ENCODE data around the gene DPM2. TPM values are rescaled to one million over a fixed set of nuclear protein-coding genes. Genes with fewer than 3 reads are reported as not detected.

Gene DPM2
- total RNA-seq, 2 donors from 2014 or later: 18.8 to 26.0 TPM

- H3K4me3 ChIP-seq: no peak overlapping the region
- no peaks in the 10 kb centered on the region for H3K36me3 ChIP-seq
- no peaks in the 10 kb centered on the region for H3K27me3 ChIP-seq (replicated peaks; ENCODE audit: insufficient read depth)
- no peak overlapping the region for H3K27ac ChIP-seq
- peaks cover 21 to 46% of the 10 kb centered on the region in 2 donors for H3K4me1 ChIP-seq (ENCODE audit: control insufficient read depth in 1 of 2, low read depth in 2 of 2)
- no peak for DNase-seq (ENCODE audit: low spot score)
- no peak for TF ChIP-seq CTCF (IDR thresholded peaks at IDR 0.05)
- no peak for ATAC-seq (ENCODE audit: insufficient number of reproducible peaks, low FRiP score, low read depth)
- no peaks in the 10 kb centered on the region for H3K9me3 ChIP-seq
These were observed 16.9 kb downstream of the DPM2 start for GRCh38 chr9:127920794-127921193.

GRCh38 chr9:127919253-127919815 lies 18.3 kb downstream of the DPM2 start:
- no peaks in the 10 kb centered on the region for H3K9me3 ChIP-seq
- DNase-seq (ENCODE audit: low spot score) (peak; percentile 95), ATAC-seq (ENCODE audit: insufficient number of reproducible peaks, low FRiP score, low read depth) (peak; percentile 61)
- H3K4me1 ChIP-seq (ENCODE audit: control insufficient read depth in 1 of 2, low read depth in 2 of 2): peaks cover 27 to 61% of the 10 kb centered on the region in 2 donors
- TF ChIP-seq CTCF (IDR thresholded peaks at IDR 0.05): no peak
- H3K36me3 ChIP-seq: no peaks in the 10 kb centered on the region
- H3K27me3 ChIP-seq (replicated peaks; ENCODE audit: insufficient read depth): no peaks in the 10 kb centered on the region
- no peak overlapping the region for H3K4me3 ChIP-seq
- peak overlapping the region; percentile 52 to 62 for H3K27ac ChIP-seq

- Histone ChIP-seq H3K36me3 (no peaks in the 10 kb centered on the region), H3K9me3 (no peaks in the 10 kb centered on the region), H3K27ac (peak overlapping the region; percentile 52 to 62), H3K4me3 (no peak overlapping the region), H3K27me3 (replicated peaks; ENCODE audit: insufficient read depth) (no peaks in the 10 kb centered on the region), H3K4me1 (ENCODE audit: control insufficient read depth in 1 of 2, low read depth in 2 of 2) (peaks cover 27 to 61% of the 10 kb centered on the region in 2 donors)
- ATAC-seq (ENCODE audit: insufficient number of reproducible peaks, low FRiP score, low read depth): no peak
- no peak for DNase-seq (ENCODE audit: low spot score)
- TF ChIP-seq CTCF (IDR thresholded peaks at IDR 0.05): no peak
These were observed 19.2 kb downstream of the DPM2 start for GRCh38 chr9:127918183-127919107.

GRCh38 chr9:127917603-127918002 lies 20.1 kb downstream of the DPM2 start:
- no peak for TF ChIP-seq CTCF (IDR thresholded peaks at IDR 0.05)
- peaks cover 27 to 61% of the 10 kb centered on the region in 2 donors for H3K4me1 ChIP-seq (ENCODE audit: control insufficient read depth in 1 of 2, low read depth in 2 of 2)
- ATAC-seq (ENCODE audit: insufficient number of reproducible peaks, low FRiP score, low read depth): no peak

More at GRCh38 chr9:127917603-127918002, 20.1 kb downstream of the DPM2 start:
- DNase-seq (ENCODE audit: low spot score): no peak
- peaks cover 1% of the 10 kb centered on the region for H3K36me3 ChIP-seq
- H3K9me3 ChIP-seq: no peaks in the 10 kb centered on the region
- H3K27ac ChIP-seq: peak overlapping the region; percentile 48 to 62
- H3K4me3 ChIP-seq: peak overlapping the region; percentile 57
- H3K27me3 ChIP-seq (replicated peaks; ENCODE audit: insufficient read depth): no peaks in the 10 kb centered on the region

All from thoracic aorta (tissue), 2 donors.